Bronchial epithelial cell (primary cell): ENCODE measurements around the gene AMMECR1. TPM values are rescaled to one million over a fixed set of nuclear protein-coding genes. Genes with fewer than 3 reads are reported as not detected.
A peak's percentile ranks its signal among the peaks of the same experiment; 100 is the strongest.

Experiments used
- DNase-seq: peaks from one replicate; pipeline ENCODE4 v3.0.0-alpha.2; 2010; ENCODE audit warnings: low read depth
- FAIRE-seq: peaks from 2 replicates; lab custom pipeline; 2011; peaks lifted over from hg19 to GRCh38; lab: Jason Lieb, UNC
- H3K27me3 ChIP-seq: 2 replicates; pipeline ENCODE4 v1.5.1; 2011; ENCODE audit warnings: low read length; ENCODE audit not compliant: control insufficient read depth, insufficient read depth
- H3K36me3 ChIP-seq: 2 replicates; pipeline ENCODE4 v1.5.1; 2011; ENCODE audit warnings: low read length; ENCODE audit not compliant: control insufficient read depth, insufficient read depth
- H3K4me3 ChIP-seq: 2 replicates; pipeline ENCODE4 v1.5.1; 2011; ENCODE audit warnings: mild to moderate bottlenecking, low read depth, low read length, control low read depth
- CTCF ChIP-seq: IDR thresholded peaks from 2 replicates; pipeline ENCODE4 v1.5.1; 2011; ENCODE audit warnings: mild to moderate bottlenecking, moderate library complexity, low read length, control low read depth, inconsistent platforms; ENCODE audit not compliant: insufficient read depth, severe bottlenecking
- total RNA-seq: library from RNA; depleted of rRNA; stranded (reverse); fragments of >200 nt; gene quantifications from 2 replicates; pipeline ENCODE4 v1.2.1, GENCODE V29; 2014

AMMECR1 gene
- total RNA-seq, 1 donor from 2014 or later = 19.0 TPM

GRCh38 chrX:110180928-110181310 lies 137.0 kb downstream of the AMMECR1 start:
- Histone ChIP-seq H3K27me3 (no peaks in the 10 kb centered on the region), H3K4me3 (no peak overlapping the region), H3K36me3 (no peaks in the 10 kb centered on the region)
- no peak for TF ChIP-seq CTCF
- DNase-seq (peak; percentile 41), FAIRE-seq (no peak)

- Histone ChIP-seq H3K27me3 (no peaks in the 10 kb centered on the region), H3K4me3 (no peak overlapping the region), H3K36me3 (no peaks in the 10 kb centered on the region)
- FAIRE-seq (peak; percentile 82), DNase-seq (peak; percentile 75)
- no peak for TF ChIP-seq CTCF
These were observed 137.5 kb downstream of the AMMECR1 start for GRCh38 chrX:110180176-110180927.

GRCh38 chrX:110178179-110178865 lies 139.6 kb downstream of the AMMECR1 start:
- Histone ChIP-seq H3K36me3 (no peaks in the 10 kb centered on the region), H3K4me3 (no peak overlapping the region), H3K27me3 (no peaks in the 10 kb centered on the region)
- FAIRE-seq = no peak
- DNase-seq = peak; percentile 65
- no peak for TF ChIP-seq CTCF

- no peak for DNase-seq
- H3K36me3 ChIP-seq = no peaks in the 10 kb centered on the region
- no peak overlapping the region for H3K4me3 ChIP-seq
- no peak for FAIRE-seq
- no peak for TF ChIP-seq CTCF
- no peaks in the 10 kb centered on the region for H3K27me3 ChIP-seq
These were observed 142.2 kb downstream of the AMMECR1 start for GRCh38 chrX:110175696-110176095.

GRCh38 chrX:110175146-110175545 lies 142.7 kb downstream of the AMMECR1 start:
- DNase-seq (no peak), FAIRE-seq (no peak)
- Histone ChIP-seq H3K36me3 (no peaks in the 10 kb centered on the region), H3K27me3 (no peaks in the 10 kb centered on the region), H3K4me3 (no peak overlapping the region)
- no peak for TF ChIP-seq CTCF
